ENCODE results near the gene CLECL1.

GRCh38 chr12:9727813-9728212 lies 5.1 kb downstream of the CLECL1 start:
- TF ChIP-seq POLR2AphosphoS5 (IDR thresholded peaks at IDR 0.05; ENCODE audit: low read depth, low read length), result no peak
- TF ChIP-seq POLR2A (IDR thresholded peaks at IDR 0.05; ENCODE audit: low read depth, low read length), result no peak
